ENCODE data around the gene BAIAP2L2.

DNA sequence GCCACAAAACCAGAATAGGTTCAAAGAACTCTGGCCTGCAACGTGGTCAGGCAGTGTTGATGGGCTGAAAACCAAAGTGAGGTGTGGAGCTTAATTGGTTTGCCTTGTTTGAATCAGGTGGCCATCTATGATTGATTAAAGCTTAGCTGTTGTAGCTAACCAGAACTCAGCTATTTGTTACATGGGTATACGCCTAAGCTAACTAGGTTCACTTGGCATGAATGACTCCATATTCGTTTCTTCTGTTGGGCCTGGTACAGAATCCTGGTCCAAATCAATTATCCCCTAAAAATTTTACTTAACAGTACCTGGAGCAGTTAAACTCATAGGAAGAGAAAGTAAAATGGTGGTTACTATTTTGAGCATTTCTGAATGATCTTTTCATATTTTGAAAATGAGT is 7.7 kb upstream of the BAIAP2L2 start:
- TF ChIP-seq, protein P1, sequence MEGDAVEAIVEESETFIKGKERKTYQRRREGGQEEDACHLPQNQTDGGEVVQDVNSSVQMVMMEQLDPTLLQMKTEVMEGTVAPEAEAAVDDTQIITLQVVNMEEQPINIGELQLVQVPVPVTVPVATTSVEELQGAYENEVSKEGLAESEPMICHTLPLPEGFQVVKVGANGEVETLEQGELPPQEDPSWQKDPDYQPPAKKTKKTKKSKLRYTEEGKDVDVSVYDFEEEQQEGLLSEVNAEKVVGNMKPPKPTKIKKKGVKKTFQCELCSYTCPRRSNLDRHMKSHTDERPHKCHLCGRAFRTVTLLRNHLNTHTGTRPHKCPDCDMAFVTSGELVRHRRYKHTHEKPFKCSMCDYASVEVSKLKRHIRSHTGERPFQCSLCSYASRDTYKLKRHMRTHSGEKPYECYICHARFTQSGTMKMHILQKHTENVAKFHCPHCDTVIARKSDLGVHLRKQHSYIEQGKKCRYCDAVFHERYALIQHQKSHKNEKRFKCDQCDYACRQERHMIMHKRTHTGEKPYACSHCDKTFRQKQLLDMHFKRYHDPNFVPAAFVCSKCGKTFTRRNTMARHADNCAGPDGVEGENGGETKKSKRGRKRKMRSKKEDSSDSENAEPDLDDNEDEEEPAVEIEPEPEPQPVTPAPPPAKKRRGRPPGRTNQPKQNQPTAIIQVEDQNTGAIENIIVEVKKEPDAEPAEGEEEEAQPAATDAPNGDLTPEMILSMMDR (IDR thresholded peaks at IDR 0.05; ENCODE audit: low read depth, low read length, poor library complexity, severe bottlenecking), result no peak
- no peak for TF ChIP-seq EZH2phosphoT487 (IDR thresholded peaks at IDR 0.05; ENCODE audit: borderline replicate concordance, low read length)

All from DOHH2 (cell line).